ENCODE data around the gene FOXF1.

- TF ChIP-seq CTCF (IDR thresholded peaks at IDR 0.05) (no peak), EP300 (IDR thresholded peaks at IDR 0.05; ENCODE audit: low read depth) (no peak), POLR2A (IDR thresholded peaks at IDR 0.05) (no peak), POLR2AphosphoS5 (IDR thresholded peaks at IDR 0.05) (no peak)
Measured at GRCh38 chr16:86461037-86461436, 49.3 kb upstream of the FOXF1 start.
